Sciatic nerve (tissue), 2 donors: Measurements from ENCODE around the gene MORN1. TPM values are rescaled to one million over a fixed set of nuclear protein-coding genes. Genes with fewer than 3 reads are reported as not detected.

Experiments used
- ATAC-seq: fragments of 200-7000 bp; cut with Tn5 transposase; one replicate; pipeline ENCODE4 v1.9.1; 2020; ENCODE audit warnings: mild to moderate bottlenecking, moderate library complexity
- DNase-seq: peaks from one replicate; pipeline ENCODE4 v3.0.0-alpha.2; 2020; ENCODE audit warnings: low spot score
- intact Hi-C: fragments of 100-400 bp; cut with DNase I; formaldehyde crosslinking; loops from one replicate; pipeline ENCODE4 v1.14.2; 2022
- total RNA-seq: library from RNA; stranded (reverse); fragmentation: NEBNext Ultra II Directional; extraction: Animal tissue kit (Norgen Biotek cat#: 25700); gene quantifications from one replicate; pipeline ENCODE4 v1.2.1, GENCODE V29; 2021
- donor health status: DM: no; HTN: no; CAD: no.
- donor health status: DM: no; HTN: no; CAD: no.

MORN1 gene
- total RNA-seq, 1 donor from 2014 or later: 16.4 TPM

DNA sequence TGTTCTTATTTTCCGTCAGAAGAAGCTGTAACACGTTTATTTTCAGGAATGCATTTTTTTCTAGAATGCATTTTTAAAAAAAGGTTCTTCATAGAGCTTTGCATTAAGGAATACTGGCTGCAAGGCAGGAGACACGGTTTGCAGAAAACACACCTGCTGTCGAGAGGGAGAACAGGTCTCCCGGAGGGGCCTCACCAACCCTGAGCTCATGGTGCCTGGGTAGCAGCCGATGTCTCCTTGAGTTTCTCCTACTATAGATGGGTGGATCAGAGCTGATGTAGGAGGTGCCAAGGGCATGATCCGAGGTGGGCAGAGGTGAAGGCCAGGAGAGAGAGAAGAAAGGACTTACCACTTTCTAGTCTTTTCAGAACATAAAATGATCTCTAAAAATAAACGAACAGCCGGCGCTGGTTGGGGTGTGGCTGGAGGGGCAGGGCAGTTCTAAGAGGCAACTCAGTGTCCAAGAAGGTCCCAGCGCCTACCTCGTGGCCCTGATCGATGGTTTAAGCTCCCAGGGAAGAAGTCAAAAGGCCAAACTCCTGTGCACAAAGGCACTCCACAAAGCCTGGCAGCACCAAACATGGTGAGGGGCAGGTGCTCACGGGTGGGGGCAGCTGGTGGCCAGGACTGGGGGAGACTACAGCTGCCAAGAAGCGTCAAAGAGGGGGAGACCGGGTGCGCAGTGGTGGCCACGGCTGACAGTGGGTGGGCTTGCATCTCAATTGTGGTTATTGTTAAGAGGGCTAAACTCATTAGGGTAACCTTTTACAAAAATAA lies 12.2 kb downstream of the MORN1 start:
- DNase-seq (peak; percentile 51), ATAC-seq (no peak)
- intact Hi-C loops: no loop called here

DNA sequence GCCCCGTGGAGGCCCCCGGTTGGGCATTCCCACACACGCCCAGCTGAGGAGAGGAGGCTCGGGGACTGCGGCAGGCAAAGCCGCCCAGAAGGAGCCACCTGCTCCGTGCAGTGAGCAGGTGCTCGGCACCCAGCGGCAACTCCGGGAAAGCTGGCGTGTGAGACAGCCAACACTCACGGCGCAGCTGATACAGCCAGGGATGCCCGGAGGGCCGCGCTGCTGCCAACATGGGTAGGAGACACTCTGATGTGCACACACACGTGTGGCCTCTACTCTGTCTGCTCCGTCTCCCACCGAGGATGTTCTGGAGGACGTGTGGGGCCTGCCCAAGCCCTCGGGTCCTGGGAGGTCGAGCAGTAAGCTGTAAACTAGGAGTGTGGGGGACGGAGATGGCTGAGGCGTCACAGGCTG lies 12.9 kb downstream of the MORN1 start:
- peak; percentile 53 for DNase-seq

DNA sequence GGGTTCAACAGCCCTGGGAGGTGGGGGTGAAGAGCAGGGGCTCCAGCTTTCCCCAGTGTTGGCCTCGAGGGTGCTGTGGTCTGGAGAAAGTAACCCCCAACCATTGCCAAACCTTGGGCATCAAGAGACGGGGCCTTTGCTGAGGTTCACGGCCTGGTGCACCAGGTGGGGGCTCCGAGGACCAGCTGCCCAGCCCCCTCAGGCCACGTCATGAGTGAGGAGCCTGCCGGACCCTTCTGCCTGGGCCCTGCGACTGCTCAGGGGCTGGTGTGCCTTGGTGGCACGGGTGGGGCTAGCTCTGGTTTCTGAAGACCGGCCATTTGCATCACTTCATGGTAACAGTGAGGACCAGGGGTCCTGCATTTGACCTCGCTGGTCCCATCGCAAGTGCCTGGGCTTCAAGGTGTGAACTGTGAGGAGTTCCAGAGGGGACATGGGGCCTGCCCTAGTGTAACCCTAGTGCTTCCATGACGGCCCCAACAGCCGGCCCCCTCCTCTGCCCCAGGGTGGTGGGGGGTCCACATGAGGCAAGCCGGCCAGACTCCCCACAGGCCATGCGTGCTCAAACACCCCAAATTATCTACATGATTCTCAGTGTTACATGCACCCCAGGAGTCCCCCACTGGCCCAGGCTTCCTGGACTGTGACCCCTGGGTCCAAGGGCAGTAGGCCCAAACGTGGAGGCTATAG lies 13.5 kb downstream of the MORN1 start:
- intact Hi-C loops: no loop called here
- ATAC-seq (no peak), DNase-seq (peak; percentile 45)

More for the DNA sequence above, 12.9 kb downstream of the MORN1 start:
- intact Hi-C loops: no loop called here
- ATAC-seq: no peak

DNA sequence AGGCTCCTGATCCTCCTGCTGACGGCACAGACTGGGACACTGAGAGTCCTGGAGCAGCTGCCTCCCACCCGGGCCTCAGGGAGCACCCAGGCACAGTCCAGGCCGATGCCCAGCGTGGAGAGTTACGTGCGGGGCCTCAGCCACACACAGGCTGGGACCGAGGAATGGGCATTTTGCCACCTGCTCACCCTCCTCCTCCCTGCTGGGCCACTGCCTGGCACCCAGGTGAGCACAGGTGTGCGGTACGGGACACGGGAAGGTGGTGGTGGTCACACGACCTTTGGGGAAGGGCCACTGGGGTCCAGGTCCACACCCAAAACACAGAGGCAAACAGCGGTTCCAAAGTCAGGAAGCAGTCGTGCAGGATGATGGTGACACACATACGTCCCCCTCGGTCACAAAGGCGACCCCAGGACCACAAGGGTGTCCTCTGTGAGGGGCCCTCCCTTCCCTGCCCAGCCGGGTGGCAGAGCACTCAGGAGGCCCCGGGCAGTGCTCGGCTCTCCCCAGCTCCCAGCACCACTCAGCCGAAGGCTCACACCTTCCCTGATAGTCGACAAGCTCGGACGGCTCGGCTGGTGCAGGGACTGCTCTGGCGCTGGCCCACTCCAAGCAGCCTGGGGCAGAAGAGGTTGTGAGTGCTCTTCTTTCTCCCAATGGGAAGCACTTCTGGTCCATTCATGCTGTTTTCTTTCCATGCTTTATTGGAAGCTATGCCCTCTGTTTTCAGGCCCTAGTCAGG lies 14.3 kb downstream of the MORN1 start:
- ATAC-seq: no peak
- DNase-seq: peak; percentile 53
- intact Hi-C loops: no loop called here

DNA sequence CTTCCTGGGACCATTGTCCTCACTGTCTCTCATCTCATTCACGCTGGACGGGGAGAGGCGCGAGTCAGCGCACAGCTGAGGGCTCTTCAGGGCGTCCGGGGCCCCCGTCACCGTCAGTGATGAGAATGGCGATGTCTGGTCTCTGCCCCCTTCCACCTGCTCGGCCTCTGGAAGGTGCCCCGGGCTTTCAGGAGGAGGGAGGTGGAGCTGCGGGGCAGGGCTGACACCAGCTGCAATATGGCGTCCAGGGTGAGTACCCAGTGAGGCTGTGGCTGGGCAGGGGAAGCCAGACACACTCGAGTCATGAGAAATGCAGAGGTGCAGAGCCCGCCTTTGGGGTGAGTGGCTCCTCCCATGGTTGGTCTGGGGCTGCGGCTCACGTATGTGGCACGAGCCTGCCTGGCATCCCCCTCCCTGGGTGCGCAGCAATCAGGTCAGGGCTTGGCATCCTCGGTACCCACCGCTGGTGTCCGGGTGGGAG lies 15.1 kb downstream of the MORN1 start:
- ATAC-seq: no peak
- intact Hi-C loops: no loop called here
- DNase-seq: peak; percentile 51

DNA sequence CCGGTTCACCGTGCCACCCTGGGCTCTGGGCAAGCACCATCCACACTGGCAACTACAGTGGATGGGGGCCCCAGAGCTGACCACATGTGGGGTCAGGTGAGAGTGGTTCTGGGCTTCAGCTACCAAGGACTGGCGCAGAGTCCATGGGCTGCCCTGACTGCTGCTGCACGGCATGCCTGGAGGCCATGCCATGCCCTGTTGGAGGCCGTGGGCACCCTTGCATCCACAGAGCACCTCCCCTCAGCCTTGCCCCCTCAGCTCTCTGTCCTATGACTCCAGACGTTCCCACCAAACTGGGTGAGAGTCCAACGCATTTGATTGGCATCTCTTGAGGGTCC lies 15.5 kb downstream of the MORN1 start:
- intact Hi-C loops: no loop called here
- no peak for ATAC-seq
- DNase-seq: no peak

DNA sequence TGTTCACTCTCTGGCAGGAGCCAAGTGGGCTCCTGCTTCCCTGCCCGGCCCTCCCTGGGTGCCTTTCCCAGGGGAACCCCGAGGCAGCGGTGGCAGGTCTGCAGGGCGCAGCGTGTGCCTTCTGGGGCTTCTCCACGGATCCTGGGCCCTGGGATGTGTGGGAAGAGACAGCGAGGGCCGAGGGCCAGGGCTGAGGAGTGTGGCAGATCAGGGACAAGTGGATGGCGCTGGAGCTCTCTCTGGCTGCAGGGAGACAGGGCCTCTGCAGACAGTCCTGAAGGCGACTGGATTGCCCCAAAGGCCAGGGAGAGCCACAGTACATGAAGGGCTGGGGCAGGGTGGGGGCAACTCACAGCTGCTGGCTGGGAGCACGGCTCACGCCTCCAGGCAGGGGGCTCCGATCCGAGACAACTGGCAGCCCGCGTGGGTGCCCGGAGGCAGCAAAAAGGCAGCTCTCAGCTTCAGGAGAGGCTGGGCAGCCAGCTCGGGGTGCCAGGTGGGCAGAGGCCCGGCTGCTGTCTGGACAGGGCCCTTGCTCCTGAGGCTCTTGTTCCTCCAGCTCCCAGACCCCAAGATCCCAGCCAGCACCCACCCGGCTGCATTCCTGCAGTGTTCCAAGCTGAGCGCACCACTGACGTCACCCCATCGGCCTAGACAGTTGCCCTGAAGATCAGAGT lies 16.0 kb downstream of the MORN1 start:
- no peak for ATAC-seq
- intact Hi-C loops: no loop called here
- peak; percentile 49 for DNase-seq

DNA sequence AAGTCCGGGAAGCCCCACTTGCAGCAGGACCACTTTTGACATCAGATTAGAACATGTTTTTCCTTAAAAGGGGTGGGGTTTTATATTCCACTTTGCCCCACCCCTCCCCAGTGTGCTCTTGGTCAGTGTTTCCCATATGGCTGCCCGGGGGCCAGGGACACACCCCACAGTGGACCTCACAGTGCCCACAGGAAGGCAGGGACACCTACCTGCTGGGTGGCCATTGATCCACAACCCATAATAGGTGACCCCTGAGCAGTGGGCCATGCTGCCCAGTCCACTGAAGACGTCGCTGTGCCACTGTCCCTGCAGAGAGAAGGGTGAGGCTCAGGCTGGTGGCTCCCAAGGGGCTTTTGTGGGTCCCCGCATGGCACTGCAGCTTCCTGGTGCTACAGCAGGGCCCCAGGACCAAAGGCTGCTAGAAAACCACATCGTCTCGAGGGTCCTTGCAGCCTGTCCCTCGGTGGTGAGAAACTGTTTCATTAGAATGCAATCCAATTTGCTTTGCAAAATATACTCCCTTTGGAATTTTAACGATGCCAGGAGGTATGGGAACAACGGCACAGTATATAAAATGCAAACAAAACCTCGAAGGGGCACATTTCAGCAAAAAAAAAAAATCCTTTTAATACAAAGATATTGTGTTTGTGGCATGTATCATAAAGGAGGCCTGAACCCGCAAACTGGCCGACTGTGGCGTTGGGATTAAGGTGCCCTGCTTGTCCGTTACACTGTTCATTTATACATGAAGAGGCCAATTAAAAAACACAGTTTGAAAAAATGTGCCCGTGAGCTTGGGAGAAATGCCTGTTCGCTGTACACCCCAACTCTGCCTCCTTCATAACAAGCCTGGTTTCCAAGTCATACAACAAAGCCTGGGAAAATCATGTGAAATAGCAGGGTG lies 16.9 kb downstream of the MORN1 start:
- DNase-seq (peak; percentile 31), ATAC-seq (no peak)
- intact Hi-C loops: no loop called here

DNA sequence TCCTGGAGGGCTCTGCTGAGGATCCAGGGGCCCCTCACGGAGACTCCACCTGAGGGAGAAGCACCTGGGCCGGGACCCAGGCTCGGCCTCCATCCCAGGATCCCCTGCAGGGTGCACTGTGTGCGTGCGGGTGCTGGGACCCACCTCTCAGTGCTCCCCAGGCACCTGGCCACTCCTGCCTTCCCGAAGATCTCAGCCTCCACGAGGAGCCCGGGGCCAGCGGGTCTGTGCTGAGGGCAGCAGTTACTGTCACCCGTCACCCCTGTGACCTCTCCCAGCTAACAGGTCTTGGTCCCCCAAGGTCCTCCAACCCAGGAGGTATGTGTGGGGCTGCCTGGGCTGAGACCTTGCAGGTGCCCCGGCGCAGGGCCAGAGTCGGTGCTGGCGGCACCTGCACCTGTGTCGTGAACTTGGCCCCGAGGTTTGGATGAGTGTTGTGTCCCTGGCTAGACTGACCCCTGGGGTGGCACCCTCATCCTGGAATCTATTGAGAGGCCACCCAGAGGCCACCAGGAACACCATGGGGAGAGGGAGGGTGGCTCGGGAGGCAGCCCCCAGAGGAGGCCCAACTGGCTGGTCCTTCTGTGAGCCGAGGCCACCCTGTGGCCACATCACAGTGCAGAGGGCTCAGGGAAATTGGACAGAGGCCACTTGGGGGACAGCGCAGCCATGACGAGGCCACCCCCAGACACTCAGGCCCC lies 17.7 kb downstream of the MORN1 start:
- DNase-seq (peak; percentile 47), ATAC-seq (no peak)
- intact Hi-C loops: no loop called here

DNA sequence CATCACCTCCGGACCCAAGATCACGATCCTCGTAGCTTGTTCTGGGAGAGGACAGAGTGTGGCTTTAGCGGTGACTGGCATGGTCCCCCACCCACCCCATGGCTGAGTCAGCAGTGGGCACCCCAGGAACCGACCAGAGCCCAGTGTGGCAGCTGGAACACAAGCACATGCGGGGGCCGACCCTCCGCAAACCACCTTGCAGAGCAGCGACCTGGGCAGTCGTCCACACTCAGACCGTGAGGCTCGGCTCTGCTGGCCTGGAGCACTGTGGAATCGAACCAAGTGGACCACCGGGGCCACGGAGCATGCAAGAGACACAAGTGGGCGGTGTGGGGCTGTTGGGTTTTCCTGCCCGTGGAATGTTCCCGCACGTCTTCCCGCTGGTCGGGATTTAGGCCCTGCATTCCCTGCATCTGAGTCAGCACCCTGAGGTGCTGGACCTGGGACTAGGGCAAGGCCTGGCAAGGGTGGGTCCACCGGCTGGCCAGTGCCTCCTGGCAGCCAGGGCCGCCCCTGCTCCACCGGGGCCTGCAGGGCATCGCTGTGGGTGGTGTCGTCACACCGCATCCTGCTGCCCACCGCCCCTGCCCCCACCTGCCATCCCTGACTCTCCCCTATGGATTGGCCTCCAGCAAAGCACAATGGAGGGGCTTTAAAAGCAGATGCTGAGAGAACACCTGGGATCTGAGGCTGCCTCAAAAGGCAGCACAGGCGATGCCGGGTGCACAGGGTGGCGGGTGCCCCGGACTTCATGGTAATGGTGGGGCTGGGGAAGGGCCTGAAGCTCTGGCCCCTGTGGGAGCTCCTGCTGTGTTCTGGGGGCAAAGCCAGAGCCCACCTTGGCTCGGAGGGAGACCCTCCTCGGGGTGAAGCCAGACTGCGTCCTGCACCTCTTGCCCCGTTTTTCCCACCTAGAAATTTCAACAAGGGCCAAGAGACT lies 18.5 kb downstream of the MORN1 start:
- DNase-seq: peak; percentile 55
- intact Hi-C loops: no loop called here
- no peak for ATAC-seq

DNA sequence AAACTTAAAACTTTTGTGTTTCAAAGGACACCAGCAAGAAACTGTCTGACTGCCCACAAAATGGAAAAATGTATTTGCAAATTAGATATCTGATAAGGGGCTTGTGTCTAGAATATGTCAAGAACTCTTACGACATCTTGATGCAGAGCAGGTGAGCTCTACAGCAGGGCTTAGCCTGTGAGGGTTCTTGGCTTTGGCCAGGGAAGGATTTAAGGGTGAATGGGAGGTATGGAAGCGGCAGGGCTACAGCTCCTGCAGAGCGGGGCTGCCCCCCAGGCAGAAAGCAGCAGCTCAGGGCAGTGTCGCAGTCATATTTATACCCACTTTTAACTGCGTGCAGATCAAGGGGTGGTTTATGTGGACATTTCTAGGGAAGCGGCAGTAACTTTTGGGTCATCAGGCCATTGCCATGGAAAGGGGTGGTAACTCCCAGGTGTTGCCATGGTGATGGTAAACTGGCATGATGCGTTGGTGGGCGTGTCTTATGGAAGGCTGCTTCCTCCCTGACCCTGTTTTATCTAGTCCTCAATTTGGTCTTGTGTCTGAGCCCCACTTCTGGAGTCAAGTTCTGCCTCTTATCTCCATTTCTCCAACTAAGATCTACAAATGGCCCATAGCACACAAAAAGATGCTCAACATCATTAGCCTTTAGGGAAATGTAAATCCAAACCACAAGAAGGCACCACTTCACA lies 23.2 kb downstream of the MORN1 start:
- intact Hi-C loops: no loop called here
- DNase-seq (peak; percentile 13), ATAC-seq (no peak)

DNA sequence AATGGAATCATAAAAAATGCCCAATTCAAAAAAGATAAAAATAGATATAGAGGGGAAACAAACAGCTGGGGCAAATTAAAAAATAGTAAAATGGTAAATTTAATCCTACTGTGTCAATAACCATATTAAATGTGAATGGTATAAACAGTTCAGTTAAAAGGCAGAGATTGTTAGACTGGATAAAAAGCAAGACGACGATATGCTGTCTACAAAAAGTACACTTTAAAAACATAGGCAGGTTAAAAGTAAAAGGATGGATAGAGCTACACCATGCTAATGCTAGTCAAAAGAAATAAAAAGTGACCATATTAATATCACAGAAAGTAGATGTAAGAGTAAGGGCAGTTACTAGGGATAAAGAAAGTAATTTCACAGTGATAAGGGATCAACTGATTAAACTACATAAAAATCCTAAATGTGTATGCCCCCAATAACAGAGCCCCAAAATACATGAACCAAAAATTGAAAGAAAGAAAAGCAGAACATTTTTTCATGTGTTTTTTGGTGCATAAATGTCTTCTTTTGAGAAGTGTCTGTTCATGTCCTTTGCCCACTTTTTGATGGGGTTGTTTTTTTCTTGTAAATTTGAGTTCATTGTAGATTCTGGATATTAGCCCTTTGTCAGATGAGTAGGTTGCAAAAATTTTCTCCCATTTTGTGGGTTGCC lies 27.4 kb downstream of the MORN1 start:
- ATAC-seq: no peak
- intact Hi-C loops: no loop called here

DNA sequence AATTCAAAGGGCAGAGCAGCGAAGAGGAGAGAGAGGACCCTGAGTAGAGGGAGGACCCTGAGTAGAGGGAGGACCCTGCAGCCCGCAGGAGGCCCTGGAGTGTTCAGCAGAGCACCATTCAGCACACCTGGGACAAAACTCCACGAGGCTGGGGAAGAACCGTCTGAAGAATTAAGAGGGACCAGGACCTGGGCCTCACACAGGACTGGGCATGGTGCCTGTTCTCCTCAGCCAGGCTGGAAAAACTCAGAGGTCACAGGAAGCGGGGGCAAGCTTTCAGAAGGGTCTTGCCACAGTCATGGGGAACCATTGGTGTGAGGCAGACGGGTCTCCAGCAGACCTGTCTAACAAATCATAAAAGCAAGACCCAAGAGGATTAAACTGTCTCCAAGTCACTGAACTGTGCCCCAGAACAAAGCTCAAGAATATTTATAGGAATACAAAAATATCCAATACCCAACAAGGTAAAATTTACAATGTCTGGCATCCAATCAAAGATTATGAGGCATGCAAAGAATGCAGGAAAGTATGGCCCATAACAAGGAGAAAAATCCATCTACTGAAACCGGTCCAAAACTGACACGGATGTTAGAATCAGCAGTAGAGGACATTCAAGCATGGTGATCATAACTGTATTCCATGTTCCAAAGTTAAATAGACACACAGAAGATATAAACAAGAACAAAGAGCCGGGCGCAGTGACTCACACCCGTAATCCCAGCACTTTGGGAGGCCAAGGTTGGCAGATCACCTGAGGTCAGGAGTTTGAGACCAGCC lies 30.6 kb downstream of the MORN1 start:
- intact Hi-C loops: no loop called here
- no peak for DNase-seq
- no peak for ATAC-seq

More for the DNA sequence above, 27.4 kb downstream of the MORN1 start:
- DNase-seq: no peak

DNA sequence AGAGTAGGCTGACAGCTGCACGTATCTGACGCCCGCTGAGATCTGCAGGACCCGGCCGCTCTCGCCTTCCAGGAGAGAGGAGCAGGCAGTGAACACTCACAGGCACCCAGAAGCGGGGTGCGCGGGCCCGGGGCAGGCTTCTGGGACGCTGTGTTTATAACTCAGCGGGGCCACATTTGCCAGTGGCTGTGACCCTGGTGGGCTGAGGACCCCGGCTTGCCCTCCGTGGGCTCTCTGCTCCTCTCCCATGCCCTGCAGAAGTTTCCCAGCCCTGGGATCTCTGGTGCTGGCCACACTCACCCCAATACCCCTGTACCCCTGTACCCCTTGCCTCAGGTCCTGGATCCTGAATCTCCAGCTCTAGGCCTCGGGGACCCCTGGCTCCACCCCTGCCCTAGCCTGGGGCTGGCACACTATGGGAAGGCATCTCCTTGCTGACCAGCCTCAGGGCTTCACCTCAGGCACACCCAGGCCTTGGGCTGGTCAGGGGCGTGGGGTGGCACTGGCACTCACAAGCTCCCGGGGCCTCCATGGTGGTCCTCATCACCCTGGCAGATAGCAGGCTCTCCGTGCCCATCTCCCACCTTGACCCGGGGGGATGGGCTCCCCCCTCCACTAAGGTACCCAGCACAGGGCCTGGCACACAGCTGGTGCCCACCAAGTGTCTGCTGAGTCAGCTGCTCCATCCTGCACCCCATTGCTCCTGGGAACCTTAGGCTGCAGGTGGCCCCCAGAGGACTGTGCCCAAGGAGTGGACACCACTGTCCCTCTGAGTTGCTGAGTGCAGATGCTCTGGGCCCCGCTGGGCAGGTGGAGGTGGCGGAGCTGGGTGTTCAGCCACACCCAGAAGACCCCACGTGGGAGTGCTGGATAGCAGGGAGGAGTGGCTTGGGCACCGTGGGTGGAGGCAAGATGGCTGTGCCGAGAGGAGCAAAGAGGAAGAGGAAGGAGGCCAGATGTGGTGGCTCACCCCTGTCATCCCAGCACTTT lies 32.4 kb downstream of the MORN1 start:
- ATAC-seq (no peak), DNase-seq (no peak)
- intact Hi-C loops: no loop called here
